Memory B cell (primary cell): ENCODE data around the gene MYOM1.

Experiments
- ATAC-seq: fragments of 150-1000 bp; cut with Tn5 transposase; 2 replicates; pipeline ENCODE4 v1.10.0; 2021; ENCODE audit warnings: low read depth, mild to moderate bottlenecking, moderate library complexity
- DNase-seq, 2 donors: peaks; one replicate each; pipeline ENCODE4 v3.0.0; 2022; ENCODE audit warnings: low spot score in 2 of 2
- H3K27ac Mint-ChIP-seq: one replicate; pipeline ENCODE4 v1.8.0; 2022; ENCODE audit warnings: mild to moderate bottlenecking, moderate library complexity, mixed read lengths
- H3K27me3 Mint-ChIP-seq: one replicate; pipeline ENCODE4 v1.8.0; 2022; ENCODE audit warnings: mixed read lengths
- H3K36me3 Mint-ChIP-seq: one replicate; pipeline ENCODE4 v1.8.0; 2022; ENCODE audit warnings: mild to moderate bottlenecking, mixed read lengths
- H3K4me1 Mint-ChIP-seq: one replicate; pipeline ENCODE4 v1.8.0; 2022; ENCODE audit warnings: mixed read lengths
- H3K4me3 Mint-ChIP-seq: one replicate; pipeline ENCODE4 v1.8.0; 2022; ENCODE audit warnings: mild to moderate bottlenecking, moderate library complexity, mixed read lengths
- H3K9me3 Mint-ChIP-seq: one replicate; pipeline ENCODE4 v1.8.0; 2022; ENCODE audit warnings: mixed read lengths

MYOM1 gene

GRCh38 chr18:3256693-3257626 lies 37.2 kb upstream of the MYOM1 start:
- H3K4me3 Mint-ChIP-seq = peak overlapping the region; percentile 39

GRCh38 chr18:3255611-3256165 lies 35.9 kb upstream of the MYOM1 start:
- DNase-seq (no peak), ATAC-seq (peak; percentile 75)
- no peaks in the 10 kb centered on the region for H3K9me3 Mint-ChIP-seq
- H3K4me1 Mint-ChIP-seq = peaks cover 52% of the 10 kb centered on the region
- H3K36me3 Mint-ChIP-seq = peaks cover 22% of the 10 kb centered on the region
- peak overlapping the region; percentile 29 for H3K27ac Mint-ChIP-seq
- H3K27me3 Mint-ChIP-seq = no peaks in the 10 kb centered on the region
- no peak overlapping the region for H3K4me3 Mint-ChIP-seq

More at GRCh38 chr18:3256693-3257626, 37.2 kb upstream of the MYOM1 start:
- no peaks in the 10 kb centered on the region for H3K9me3 Mint-ChIP-seq
- no peak for ATAC-seq
- peak overlapping the region; percentile 29 for H3K27ac Mint-ChIP-seq
- H3K27me3 Mint-ChIP-seq = no peaks in the 10 kb centered on the region
- no peak for DNase-seq
- peaks cover 53% of the 10 kb centered on the region for H3K4me1 Mint-ChIP-seq
- peaks cover 20% of the 10 kb centered on the region for H3K36me3 Mint-ChIP-seq

- ATAC-seq (no peak), DNase-seq (no peak)
- no peaks in the 10 kb centered on the region for H3K9me3 Mint-ChIP-seq
- H3K4me1 Mint-ChIP-seq = peaks cover 57% of the 10 kb centered on the region
- peaks cover 26% of the 10 kb centered on the region for H3K36me3 Mint-ChIP-seq
- H3K4me3 Mint-ChIP-seq = no peak overlapping the region
- H3K27ac Mint-ChIP-seq = peak overlapping the region; percentile 78
- no peaks in the 10 kb centered on the region for H3K27me3 Mint-ChIP-seq
These were observed 35.0 kb upstream of the MYOM1 start for GRCh38 chr18:3254725-3255124.

GRCh38 chr18:3252843-3253242 lies 33.1 kb upstream of the MYOM1 start:
- peak overlapping the region; percentile 63 for H3K27ac Mint-ChIP-seq
- peaks cover 52% of the 10 kb centered on the region for H3K4me1 Mint-ChIP-seq

GRCh38 chr18:3251963-3252277 lies 32.2 kb upstream of the MYOM1 start:
- ATAC-seq = no peak
- Mint-ChIP-seq H3K36me3 (peaks cover 25% of the 10 kb centered on the region), H3K4me1 (peaks cover 48% of the 10 kb centered on the region), H3K27me3 (no peaks in the 10 kb centered on the region), H3K4me3 (peak overlapping the region; percentile 8), H3K9me3 (no peaks in the 10 kb centered on the region), H3K27ac (peak overlapping the region; percentile 63)
- no peak for DNase-seq

More at GRCh38 chr18:3252843-3253242, 33.1 kb upstream of the MYOM1 start:
- no peaks in the 10 kb centered on the region for H3K27me3 Mint-ChIP-seq
- no peak for DNase-seq
- no peak overlapping the region for H3K4me3 Mint-ChIP-seq
- H3K9me3 Mint-ChIP-seq = no peaks in the 10 kb centered on the region
- no peak for ATAC-seq
- H3K36me3 Mint-ChIP-seq = peaks cover 27% of the 10 kb centered on the region

- Mint-ChIP-seq H3K9me3 (no peaks in the 10 kb centered on the region), H3K4me3 (peak overlapping the region; percentile 37), H3K4me1 (peaks cover 48% of the 10 kb centered on the region), H3K36me3 (peaks cover 25% of the 10 kb centered on the region), H3K27me3 (no peaks in the 10 kb centered on the region), H3K27ac (peak overlapping the region; percentile 63)
- ATAC-seq (no peak), DNase-seq (no peak)
These were observed 31.6 kb upstream of the MYOM1 start for GRCh38 chr18:3251249-3251962.

GRCh38 chr18:3250237-3251107 lies 30.7 kb upstream of the MYOM1 start:
- H3K9me3 Mint-ChIP-seq = no peaks in the 10 kb centered on the region
- DNase-seq (no peak), ATAC-seq (no peak)
- H3K4me1 Mint-ChIP-seq = peaks cover 49% of the 10 kb centered on the region
- H3K27ac Mint-ChIP-seq = peak overlapping the region; percentile 80
- H3K4me3 Mint-ChIP-seq = peak overlapping the region; percentile 82
- no peaks in the 10 kb centered on the region for H3K27me3 Mint-ChIP-seq
- H3K36me3 Mint-ChIP-seq = peaks cover 18% of the 10 kb centered on the region

- ATAC-seq (no peak), DNase-seq (no peak)
- Mint-ChIP-seq H3K9me3 (no peaks in the 10 kb centered on the region), H3K27me3 (no peaks in the 10 kb centered on the region), H3K4me1 (peaks cover 37% of the 10 kb centered on the region), H3K4me3 (peak overlapping the region; percentile 93), H3K36me3 (peaks cover 12% of the 10 kb centered on the region), H3K27ac (peak overlapping the region; percentile 96)
These were observed 29.0 kb upstream of the MYOM1 start for GRCh38 chr18:3248658-3249359.

GRCh38 chr18:3248062-3248657 lies 28.4 kb upstream of the MYOM1 start:
- H3K27ac Mint-ChIP-seq = peak overlapping the region; percentile 96
- ATAC-seq (peak; percentile 3), DNase-seq (no peak)
- H3K27me3 Mint-ChIP-seq = no peaks in the 10 kb centered on the region
- no peaks in the 10 kb centered on the region for H3K9me3 Mint-ChIP-seq
- H3K36me3 Mint-ChIP-seq = peaks cover 12% of the 10 kb centered on the region
- peaks cover 31% of the 10 kb centered on the region for H3K4me1 Mint-ChIP-seq
- H3K4me3 Mint-ChIP-seq = peak overlapping the region; percentile 93

GRCh38 chr18:3247240-3248061 lies 27.7 kb upstream of the MYOM1 start, which contains the start of gene MYL12A:
Gene MYL12A, plus strand, starts transcription at chr18:3247801. Its CDS starts 5,447 bp downstream, at chr18:3253248.
- Mint-ChIP-seq H3K9me3 (no peaks in the 10 kb centered on the region), H3K36me3 (peaks cover 14% of the 10 kb centered on the region), H3K27ac (peak within 1 kb of the TSS; percentile 96), H3K4me1 (peaks cover 27% of the 10 kb centered on the region), H3K4me3 (peak within 1 kb of the TSS; percentile 93), H3K27me3 (no peaks in the 10 kb centered on the region)
- peak; percentile 74 to 81 for DNase-seq
- peak; percentile 68 for ATAC-seq

- peak; percentile 16 for ATAC-seq
These were observed 27.0 kb upstream of the MYOM1 start for GRCh38 chr18:3246635-3247239.

More at GRCh38 chr18:3246635-3247239, 27.0 kb upstream of the MYOM1 start:
- Mint-ChIP-seq H3K4me1 (peaks cover 24% of the 10 kb centered on the region), H3K9me3 (no peaks in the 10 kb centered on the region), H3K27me3 (no peaks in the 10 kb centered on the region), H3K36me3 (peaks cover 20% of the 10 kb centered on the region), H3K27ac (peak overlapping the region; percentile 96), H3K4me3 (peak overlapping the region; percentile 93)
- peak; percentile 11 to 31 for DNase-seq
